HG03439 (cell line): ENCODE data around the gene OR2L8.
A peak's percentile ranks its signal among the peaks of the same experiment; 100 is the strongest.

ENCODE experiments used
- ATAC-seq: cut with Tn5 transposase; IDR thresholded peaks from one replicate; pipeline ENCODE4 v1.9.1; 2021; ENCODE audit warnings: mild to moderate bottlenecking, moderate library complexity; ENCODE audit not compliant: unreplicated experiment

The OR2L8 gene, protein sequence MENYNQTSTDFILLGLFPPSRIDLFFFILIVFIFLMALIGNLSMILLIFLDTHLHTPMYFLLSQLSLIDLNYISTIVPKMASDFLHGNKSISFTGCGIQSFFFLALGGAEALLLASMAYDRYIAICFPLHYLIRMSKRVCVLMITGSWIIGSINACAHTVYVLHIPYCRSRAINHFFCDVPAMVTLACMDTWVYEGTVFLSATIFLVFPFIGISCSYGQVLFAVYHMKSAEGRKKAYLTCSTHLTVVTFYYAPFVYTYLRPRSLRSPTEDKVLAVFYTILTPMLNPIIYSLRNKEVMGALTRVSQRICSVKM

DNA sequence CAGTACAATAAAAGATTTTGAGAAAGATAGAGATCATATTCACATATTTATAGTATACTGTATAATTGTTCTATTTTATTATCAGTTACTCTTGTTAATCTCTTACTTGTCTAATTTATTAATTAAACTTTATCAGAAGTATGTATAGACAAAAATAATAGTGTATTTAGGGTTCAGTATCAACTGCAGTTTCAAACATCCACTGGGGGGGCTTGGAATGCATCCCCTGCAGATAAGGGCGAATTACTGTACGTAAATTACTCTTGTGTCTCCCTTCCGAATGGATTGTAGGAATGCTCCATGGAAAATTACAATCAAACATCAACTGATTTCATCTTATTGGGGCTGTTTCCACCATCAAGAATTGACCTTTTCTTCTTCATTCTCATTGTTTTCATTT lies at the start of gene OR2L8:
Gene OR2L8, plus strand, starts transcription at position 301 of the 400 bp plus-strand sequence. Its CDS starts 0 bp downstream, at position 301.
- ATAC-seq: no peak

DNA sequence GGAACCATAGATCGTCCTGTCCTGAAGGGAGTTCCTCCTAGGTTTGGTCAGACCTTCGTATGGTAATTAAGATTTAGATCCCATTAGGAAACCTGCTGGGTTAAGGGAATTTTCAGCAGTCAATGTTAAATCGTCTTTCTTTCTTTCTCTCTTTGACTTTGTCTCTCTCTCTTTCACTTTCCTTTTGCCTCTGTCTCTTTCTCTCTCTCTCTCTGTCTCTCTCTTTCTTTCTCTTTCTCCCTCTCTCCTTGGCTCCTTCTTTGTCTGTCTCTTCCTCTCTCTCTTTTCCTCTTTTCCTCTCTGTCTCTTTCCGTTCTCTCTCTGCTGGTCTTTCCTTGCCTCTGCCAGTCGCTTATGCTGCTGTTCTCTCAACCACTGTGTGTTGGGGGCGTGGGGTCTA lies 44.5 kb upstream of the OR2L8 start:
- no peak for ATAC-seq

DNA sequence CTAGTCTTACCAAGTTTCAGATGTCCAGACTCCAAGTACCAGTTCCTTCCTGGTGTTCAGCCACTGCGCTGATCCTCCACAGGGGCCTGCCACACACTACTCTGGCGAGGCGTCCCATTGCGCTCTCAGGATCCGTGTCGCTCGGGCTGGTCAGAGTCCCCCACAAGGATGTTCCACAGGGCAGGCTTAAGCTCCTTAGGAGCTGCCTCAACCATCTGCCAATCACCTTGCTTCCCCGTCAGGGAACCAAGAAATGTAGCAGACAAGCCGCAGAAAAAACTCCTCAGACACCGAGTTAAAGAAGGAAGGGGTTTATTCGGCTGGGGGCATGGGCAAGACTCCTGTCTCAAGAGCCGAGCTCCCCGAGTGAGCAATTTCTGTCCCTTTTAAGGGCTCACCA lies 43.5 kb upstream of the OR2L8 start:
- no peak for ATAC-seq

DNA sequence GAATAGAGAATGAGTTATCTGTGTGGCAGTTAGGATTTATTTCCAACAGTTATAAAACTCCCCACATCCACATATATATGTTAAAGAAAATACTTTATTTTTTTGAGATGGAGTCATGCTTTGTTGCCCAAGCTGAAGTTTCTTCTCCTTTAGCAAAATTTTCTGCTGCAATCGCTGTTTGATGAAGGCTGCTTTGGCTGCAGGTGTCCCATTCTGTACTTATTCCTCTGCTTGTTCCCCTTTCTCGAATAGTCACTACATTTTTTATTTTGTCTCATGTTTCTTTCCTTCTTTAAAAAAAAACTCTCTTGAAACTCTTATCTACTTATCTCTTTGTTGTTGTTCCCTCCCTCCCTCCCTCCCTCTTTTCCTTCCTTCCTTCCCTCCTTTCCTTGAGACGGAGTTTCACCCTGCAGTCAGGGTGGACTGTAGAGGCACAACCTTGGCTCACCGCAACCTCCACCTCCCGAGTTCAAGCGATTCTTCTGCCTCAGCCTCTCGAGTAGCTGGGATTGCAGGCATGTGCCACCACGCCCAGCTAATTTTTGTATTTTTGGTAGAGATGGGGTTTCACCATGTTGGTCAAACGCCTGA lies 42.7 kb upstream of the OR2L8 start:
- no peak for ATAC-seq

DNA sequence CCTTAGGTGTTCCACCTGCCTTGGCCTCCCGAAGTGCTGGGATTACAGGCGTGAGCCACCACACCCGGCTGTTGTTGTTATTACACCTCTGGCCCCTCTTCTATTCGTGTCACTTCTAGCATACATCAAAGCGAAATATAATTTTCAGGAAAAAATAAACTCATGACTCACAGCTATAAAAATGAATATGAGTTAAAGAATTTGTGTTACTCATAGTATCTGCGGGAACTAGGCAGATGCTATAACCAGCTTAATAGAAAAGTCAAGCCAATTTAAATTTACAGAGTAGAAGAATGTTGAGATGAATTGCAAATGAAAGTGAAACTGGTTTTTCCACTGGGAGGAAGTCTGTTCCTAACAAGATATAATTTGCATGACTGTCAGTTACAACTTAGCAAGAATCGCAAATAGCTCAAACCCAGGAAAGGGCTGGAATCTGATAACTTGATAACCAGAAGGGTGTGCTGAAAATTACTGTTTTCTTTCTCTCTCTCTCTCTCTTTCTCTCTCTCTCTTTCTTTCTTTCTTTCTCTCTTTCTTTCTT lies 42.1 kb upstream of the OR2L8 start:
- no peak for ATAC-seq

DNA sequence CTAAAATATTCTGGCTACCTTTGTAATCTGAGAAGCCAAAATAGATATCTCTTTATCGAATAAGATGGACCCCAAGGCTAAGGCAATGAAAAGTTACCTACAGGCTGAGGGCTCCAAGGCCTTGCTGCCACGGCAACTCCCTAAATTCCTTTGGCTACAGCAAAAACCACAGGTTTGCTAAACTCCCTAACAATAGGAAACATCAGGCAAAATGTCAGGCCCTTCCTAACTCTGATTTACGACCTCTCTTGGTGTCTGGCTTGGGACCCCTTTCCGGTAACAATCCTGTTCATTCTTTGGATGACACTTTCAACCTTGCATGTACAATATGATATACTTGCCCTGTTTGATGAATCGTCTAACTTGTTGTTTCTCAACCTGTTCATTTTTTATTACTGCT lies 39.9 kb upstream of the OR2L8 start:
- no peak for ATAC-seq

DNA sequence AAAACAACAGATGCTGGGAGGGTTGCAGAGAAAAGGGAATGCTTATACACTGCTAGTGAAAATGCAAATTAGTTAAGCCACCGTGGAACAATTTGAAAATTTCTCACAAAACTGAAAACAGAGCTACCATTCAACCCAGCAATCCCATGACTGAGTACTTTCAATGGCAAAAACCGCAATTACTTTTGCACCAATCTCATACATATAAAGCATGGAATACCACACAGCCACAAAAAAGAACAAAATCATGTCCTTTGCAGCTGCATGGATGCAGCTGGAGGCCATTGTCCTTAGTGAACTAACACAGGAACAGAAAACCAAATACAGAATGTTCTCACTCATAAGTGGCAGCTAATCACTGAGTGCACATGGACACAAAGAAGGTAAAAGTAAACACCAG lies 34.9 kb upstream of the OR2L8 start:
- ATAC-seq: no peak

DNA sequence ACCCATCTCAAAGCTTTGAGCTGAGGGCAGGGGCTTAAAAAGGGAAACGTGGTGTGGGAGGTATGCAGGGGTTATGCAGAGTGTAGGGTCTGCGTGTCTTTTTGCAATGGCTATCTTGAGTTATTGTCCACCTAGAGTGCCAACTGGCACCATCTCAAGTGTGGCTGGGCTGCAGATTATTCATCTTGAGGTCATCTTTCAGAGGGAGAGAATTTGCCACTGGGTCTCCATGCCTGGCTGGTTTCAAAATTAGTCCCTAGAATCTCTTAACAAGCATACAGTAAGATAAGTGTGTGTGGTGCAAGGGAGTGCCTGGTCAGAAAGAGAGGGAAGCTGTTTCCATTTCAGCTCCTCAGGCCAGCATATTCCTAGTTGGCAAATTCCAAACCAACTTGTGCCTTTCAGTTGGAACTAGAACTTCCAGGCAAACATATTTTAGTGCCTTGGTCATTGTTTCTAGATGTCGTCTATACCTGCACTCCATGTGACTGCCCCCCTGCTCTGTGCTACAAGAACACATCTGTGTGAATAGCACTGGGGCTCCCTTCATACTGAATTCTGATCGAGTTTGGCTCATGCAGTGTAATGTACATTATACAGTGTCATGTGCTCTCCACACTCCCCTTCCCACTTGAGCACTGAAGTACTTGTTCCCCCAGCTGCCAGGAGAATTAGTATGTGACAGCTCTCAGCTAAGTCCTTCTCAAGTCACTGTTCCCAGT lies 33.6 kb upstream of the OR2L8 start:
- ATAC-seq: no peak

DNA sequence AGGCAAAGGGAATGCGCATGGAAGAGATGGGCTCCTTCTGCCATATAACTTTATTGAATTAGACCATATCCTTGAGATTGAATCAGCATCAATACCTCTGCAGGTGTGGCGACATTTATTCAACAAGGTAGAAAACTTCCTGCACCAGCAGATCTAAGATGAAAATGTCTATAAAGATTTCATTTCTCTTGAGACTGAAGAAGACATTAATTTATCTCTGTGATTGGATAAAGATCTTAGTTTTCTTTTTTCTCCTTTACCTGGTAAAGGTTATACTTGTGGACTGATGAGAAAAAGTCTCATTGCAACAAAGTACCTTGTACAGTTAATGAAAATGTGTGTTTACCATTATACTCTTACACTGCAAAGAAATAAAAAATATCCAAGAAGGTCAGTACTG lies 28.7 kb upstream of the OR2L8 start, which contains the start of gene OR2T8:
Gene OR2T8, plus strand, starts transcription at position 301 of the 400 bp plus-strand sequence. CDS start 766 bp downstream, outside the sequence.
- ATAC-seq: no peak

DNA sequence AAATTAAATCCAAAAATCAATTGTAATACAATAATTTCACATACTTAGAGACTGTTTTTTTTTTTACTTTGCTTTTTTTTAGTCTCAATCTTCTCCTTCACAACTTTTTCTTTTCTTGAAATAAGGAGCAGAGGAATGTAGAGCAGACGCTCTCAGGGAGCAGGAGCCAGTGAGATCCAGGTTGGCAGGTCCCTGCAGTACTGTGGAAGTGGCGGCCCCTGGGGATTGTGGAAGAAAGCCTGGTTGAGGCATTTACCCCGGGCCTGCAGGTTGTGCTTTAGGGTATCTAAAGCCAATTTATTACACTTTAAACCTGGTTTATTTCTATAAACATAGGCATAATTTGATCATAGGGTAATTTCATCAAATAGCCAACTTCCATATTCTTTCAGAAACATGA lies 24.7 kb upstream of the OR2L8 start:
- ATAC-seq: no peak

DNA sequence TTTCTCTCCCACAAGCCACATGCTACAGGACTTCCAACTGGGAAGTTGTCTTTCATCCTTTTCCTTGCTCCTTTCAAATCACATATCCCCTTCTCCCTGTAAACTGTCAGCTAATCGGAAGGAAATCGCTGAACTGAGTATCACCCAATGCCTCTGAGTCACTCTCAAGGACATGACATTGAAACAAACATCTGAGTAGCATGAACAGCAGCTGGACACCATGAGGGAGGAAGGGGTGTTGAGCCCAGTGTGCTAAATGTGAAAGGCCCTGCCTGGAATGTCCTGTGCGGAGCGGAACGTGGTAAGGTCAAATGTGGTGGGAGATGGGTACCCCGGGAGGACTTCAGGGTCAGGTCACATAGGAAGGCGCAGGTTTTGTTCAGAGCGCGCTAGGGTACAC lies 23.8 kb upstream of the OR2L8 start, which contains the start of gene OR2AJ1:
Gene OR2AJ1, plus strand, starts transcription at position 22 of the 400 bp plus-strand sequence. CDS start 8,880 bp downstream, outside the sequence.
- no peak for ATAC-seq

DNA sequence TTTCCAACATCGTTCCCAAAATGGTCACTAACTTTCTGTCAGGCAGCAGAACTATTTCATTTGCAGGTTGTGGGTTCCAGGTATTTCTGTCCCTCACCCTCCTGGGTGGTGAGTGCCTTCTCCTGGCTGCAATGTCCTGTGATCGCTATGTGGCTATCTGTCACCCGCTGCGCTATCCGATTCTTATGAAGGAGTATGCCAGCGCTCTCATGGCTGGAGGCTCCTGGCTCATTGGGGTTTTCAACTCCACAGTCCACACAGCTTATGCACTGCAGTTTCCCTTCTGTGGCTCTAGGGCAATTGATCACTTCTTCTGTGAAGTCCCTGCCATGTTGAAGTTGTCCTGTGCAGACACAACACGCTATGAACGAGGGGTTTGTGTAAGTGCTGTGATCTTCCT lies 14.7 kb upstream of the OR2L8 start:
- no peak for ATAC-seq

DNA sequence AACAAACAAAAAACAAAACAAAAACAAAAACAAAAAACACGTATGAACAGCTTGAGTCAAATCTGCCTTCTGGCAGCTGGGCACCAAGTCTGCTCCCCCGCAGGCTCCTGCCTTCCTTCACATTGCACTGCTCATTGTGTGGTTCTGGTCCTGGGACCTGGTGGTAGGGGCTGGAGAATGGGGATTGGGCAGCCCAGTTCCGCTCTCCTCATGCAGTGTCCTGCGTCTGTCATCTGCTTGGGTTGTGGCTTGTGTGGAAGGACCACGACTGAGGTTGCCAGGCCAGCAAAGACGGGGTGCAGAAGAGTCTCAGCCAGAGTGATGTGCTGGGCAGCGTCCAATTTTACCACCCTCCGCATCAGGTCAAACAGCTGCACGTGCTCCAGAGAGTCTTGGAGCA lies 12.9 kb upstream of the OR2L8 start:
- no peak for ATAC-seq

DNA sequence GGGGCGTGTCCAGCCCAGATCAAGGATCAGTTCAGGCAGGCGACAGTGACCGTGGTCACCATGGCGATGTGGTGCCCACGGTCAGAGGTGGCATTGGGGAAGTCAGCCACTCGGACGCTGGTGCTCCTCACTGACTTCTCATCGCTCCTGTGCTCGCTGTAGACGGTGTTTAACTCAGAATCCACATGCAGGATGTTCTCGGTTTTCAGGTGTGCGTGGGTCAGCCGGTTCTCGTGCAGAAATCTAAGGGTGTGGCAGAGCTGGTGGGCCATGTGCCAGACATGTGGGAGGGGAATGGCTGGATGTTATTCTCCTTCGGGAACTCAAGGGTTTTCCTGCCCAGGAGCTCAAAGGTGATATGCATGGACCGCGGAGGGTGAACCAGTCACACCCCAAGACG lies 12.2 kb upstream of the OR2L8 start:
- no peak for ATAC-seq

DNA sequence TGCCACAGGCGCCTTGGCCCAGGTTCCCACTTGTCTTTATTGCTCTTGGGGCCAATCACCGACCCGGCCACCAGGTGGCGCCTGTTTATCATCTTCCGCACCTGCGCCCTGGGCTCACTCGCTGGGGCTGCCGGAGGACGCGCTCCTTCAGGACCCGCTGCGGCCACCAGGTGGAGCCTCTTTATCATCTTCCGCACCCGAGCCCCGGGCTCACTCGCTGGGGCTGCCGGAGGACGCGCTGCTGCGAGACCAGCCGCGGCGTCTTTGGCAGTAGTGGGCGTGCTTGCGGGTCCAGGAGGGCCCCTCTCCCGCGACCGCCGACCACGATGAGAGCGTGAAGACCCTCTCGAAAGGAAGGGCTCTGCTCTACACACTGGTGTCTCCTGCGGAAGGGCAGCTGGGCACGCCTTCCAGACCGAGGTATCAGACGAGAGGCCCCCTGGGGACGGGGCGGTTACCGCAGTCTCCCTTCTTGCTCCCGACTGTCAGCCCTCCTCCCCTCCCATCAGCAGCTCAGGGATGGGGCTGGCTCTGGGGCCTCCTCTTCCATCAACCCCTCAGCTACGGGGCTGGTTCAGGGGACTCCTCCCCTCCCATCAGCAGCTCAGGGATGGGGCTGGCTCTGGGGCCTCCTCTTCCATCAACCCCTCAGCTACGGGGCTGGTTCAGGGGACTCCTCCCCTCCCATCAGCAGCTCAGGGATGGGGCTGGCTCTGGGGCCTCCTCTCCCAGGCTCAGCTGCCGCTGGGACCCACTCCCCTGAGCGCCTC lies 11.5 kb upstream of the OR2L8 start:
- ATAC-seq: peak; percentile 100

DNA sequence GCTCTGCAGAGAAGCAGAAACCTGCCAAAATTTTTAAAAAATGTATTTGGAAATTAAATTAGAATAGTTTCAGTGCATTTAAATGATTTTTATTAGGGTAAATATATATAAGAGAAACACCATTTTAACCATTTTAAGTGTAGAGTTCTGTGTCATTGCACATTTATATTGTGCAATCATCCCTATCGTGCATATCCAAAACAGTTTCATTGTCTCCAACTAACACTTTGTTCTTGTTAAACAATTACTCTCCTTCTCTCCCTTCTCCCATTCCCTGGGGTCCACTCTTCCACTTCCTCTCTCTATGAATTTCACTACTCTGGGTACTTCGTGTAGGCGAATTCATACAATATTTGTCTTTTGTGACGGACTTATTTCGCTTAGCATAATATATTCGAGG lies 6.0 kb upstream of the OR2L8 start:
- no peak for ATAC-seq

DNA sequence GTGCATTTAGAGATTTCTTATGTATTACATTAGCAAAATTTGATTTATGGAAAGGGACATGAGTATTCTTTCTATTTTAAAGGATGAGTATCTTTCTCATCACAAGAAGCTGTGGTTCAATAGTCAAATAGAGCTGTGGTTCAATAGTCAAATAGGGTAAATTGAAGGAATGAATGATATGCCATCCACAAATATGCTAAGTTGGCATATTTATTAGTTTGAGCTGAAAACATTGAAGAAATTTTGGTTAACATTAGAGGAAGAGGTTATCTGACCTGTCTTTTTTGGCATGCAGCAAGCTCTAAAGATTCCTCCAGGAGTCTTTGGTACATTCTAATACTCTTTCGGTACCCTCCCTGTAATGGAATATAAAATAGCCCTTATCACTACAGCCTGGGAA lies 4.8 kb downstream of the OR2L8 start:
- no peak for ATAC-seq

DNA sequence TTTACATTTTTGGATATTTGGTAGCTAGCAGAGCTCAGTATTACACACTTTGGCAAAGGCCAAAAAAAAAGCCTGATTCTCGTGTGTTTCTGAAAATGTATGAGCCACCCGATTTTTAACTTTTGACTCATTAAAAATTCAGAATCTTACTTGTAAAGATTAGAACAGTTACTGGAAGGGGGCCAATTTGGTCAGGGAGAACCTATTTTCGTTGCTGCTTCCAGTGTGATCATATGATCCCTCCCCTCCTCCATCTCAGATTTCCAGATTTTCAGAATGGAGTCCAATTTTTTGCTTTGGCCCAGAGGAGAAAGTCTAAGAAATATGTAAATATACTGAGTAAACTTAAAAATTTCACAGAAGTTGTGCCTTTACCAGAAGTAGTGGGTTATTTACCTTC lies 13.1 kb downstream of the OR2L8 start:
- no peak for ATAC-seq

DNA sequence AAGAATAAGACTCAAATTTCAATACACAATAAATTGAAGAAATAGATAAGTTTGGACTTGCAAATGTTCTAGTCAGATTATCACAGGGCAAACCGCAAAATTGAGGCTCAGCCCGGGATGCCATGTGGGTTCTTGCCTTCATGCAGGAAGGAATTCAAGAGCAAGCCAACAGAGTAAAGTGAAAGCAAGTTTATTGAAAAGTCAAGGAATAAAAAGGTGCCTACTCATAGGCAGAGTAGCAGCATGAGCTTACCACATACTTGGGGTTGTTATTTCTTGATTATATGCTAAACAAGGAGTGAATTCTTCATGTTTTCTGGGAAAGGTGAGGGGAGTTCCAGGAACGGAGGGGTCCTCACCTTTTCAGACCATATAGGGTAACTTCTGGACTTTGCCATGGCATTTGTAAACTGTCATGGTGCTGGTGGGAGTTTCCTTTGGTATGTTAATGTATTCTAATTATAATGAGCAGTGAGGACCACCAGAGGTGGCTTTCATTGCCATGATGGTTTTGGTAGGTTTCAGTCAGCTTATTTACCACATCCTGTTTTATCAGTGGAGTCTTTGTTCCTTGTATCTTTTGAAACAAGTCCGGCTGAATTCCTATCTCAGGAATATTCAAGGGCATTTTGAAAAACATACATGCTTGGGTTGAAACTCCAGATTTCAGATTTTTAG lies 14.4 kb downstream of the OR2L8 start:
- ATAC-seq: no peak

DNA sequence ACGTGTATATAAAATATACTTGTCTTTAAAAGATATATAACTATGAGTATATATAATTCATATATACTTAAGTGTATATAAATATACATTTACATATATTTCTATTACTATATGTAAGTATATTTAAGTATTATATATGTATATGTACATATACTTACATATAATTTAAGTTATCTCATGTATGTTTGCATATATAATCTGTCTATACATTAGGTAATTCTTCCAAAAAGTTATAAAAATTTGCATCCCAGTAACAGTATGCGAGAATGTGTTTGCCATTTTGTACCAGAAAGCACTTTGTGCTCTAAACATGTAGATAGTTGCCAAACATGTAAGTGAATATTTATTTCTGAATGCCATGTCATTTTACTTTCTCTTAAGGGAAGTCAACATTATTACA lies 16.3 kb downstream of the OR2L8 start, which contains the start of gene OR2AK2:
Gene OR2AK2, plus strand, starts transcription at position 301 of the 400 bp plus-strand sequence. CDS start 144 bp downstream, outside the sequence.
- ATAC-seq: no peak
